ENCODE data around the gene EPHA1.

Gene EPHA1

GRCh38 chr7:143368387-143368786 lies 40.3 kb downstream of the EPHA1 start:
- DNase-seq, result no peak

- no peak for DNase-seq
Measured at GRCh38 chr7:143367972-143368371, 40.7 kb downstream of the EPHA1 start.

- DNase-seq, result no peak
Measured at GRCh38 chr7:143363016-143363937, 45.4 kb downstream of the EPHA1 start.

- no peak for DNase-seq
Measured at GRCh38 chr7:143362131-143363015, 46.3 kb downstream of the EPHA1 start, which contains the start of gene FAM131B. Gene FAM131B, minus strand, starts transcription at chr7:143362713. Its CDS starts 110 bp downstream, at chr7:143362603.

- DNase-seq, result peak; percentile 69
Measured at GRCh38 chr7:143361552-143362130, 47.0 kb downstream of the EPHA1 start.

- peak; percentile 69 for DNase-seq
Measured at GRCh38 chr7:143360788-143361551, 47.7 kb downstream of the EPHA1 start.

GRCh38 chr7:143359771-143360353 lies 48.8 kb downstream of the EPHA1 start:
- no peak for DNase-seq

- no peak for DNase-seq
Measured at GRCh38 chr7:143358626-143359025, 50.0 kb downstream of the EPHA1 start.

- no peak for DNase-seq
Measured at GRCh38 chr7:143356414-143357050, 52.1 kb downstream of the EPHA1 start.

GRCh38 chr7:143355450-143356385 lies 52.9 kb downstream of the EPHA1 start:
- DNase-seq, result no peak

GRCh38 chr7:143354965-143355364 lies 53.7 kb downstream of the EPHA1 start:
- no peak for DNase-seq

GRCh38 chr7:143354376-143354775 lies 54.3 kb downstream of the EPHA1 start:
- no peak for DNase-seq

- DNase-seq, result no peak
Measured at GRCh38 chr7:143352531-143353002, 56.1 kb downstream of the EPHA1 start.

- DNase-seq, result no peak
Measured at GRCh38 chr7:143351574-143351973, 57.1 kb downstream of the EPHA1 start.

- no peak for DNase-seq
Measured at GRCh38 chr7:143351060-143351459, 57.6 kb downstream of the EPHA1 start.

- no peak for DNase-seq
Measured at GRCh38 chr7:143347950-143348349, 60.7 kb downstream of the EPHA1 start.

GRCh38 chr7:143346018-143346417 lies 62.6 kb downstream of the EPHA1 start:
- DNase-seq, result no peak

GRCh38 chr7:143345428-143345900 lies 63.2 kb downstream of the EPHA1 start:
- peak; percentile 35 for DNase-seq

- DNase-seq, result no peak
Measured at GRCh38 chr7:143343596-143343995, 65.1 kb downstream of the EPHA1 start.

- DNase-seq, result no peak
Measured at GRCh38 chr7:143341842-143342241, 66.8 kb downstream of the EPHA1 start.
